ENCODE measurements around the gene FADS6. TPM values are rescaled to one million over a fixed set of nuclear protein-coding genes. Genes with fewer than 3 reads are reported as not detected.

The FADS6 gene
- total and polyA plus RNA-seq, 9 donors: 0.12 to 0.42 TPM; not detected in 7

DNA sequence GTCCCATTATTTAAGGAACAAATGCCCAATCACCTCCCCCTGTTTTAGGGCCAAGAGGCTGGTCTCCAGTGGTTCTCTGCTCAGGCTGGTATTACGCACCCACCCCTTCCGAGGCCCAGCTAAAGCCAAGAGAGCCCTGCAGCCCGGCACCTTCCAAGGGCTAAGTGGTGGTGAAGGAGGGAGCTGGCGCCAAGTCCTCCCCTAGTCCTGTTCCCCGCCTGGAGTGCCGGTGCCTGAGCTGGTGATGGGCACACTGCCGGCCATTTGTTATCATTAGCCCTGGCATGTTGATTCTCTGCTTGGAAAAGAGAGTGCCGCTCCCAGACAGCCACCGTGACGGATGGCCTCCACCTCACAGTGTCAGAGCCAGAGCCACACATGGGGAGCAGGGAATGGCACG lies 65.6 kb downstream of the FADS6 start:
- H3K9me3 ChIP-seq: no peaks in the 10 kb centered on the region
- no peak overlapping the region for H3K4me3 ChIP-seq
- TF ChIP-seq EP300 (IDR thresholded peaks at IDR 0.05) (no peak), POLR2A (IDR thresholded peaks at IDR 0.05) (no peak), CTCF (IDR thresholded peaks at IDR 0.05) (no peak)
- 86 to 90% (median 87%) methylated on average over 11 of the region's 11 CpGs for WGBS, 3 donors
- no peak overlapping the region for H3K27ac ChIP-seq
- no peaks in the 10 kb centered on the region for H3K36me3 ChIP-seq
- H3K4me1 ChIP-seq (ENCODE audit: insufficient read depth): no peaks in the 10 kb centered on the region
- no peak for DNase-seq
- intact Hi-C loops (cut with DNase I): no loop called here
- H3K27me3 ChIP-seq: no peaks in the 10 kb centered on the region

Other genes starting within 250 kb of the FADS6 start
- gene CD300LF, start 180.7 kb downstream of the FADS6 start, total RNA-seq: 1 to 10 TPM in 2 of 7 donors, under 1 TPM in 4, not detected in 1; 0.23 to 3.9 (median 0.34) TPM
- gene CD300LF, start 180.7 kb downstream of the FADS6 start, polyA plus RNA-seq: 1 to 10 TPM in 1 of 2 donors, under 1 TPM in 1; 0.36 to 2.6 TPM
- gene RAB37, start 156.4 kb downstream of the FADS6 start, total RNA-seq: under 1 TPM in 5 of 7 donors, not detected in 2; 0.45 to 0.72 (median 0.57) TPM
- gene RAB37, start 156.4 kb downstream of the FADS6 start, polyA plus RNA-seq: 1 to 10 TPM in 1 of 2 donors, under 1 TPM in 1; 0.58 to 2.4 TPM
- gene NHERF1, start 145.0 kb downstream of the FADS6 start, total RNA-seq: 100 to 1,000 TPM in 1 of 7 donors, 10 to 100 TPM in 6; 12.1 to 101 (median 21.7) TPM
- gene NHERF1, start 145.0 kb downstream of the FADS6 start, polyA plus RNA-seq: 10 to 100 TPM; 13.9 to 21.0 TPM
- gene NAT9, start 117.3 kb downstream of the FADS6 start, total RNA-seq: 10 to 100 TPM; 24.7 to 87.0 (median 56.8) TPM
- gene NAT9, start 117.3 kb downstream of the FADS6 start, polyA plus RNA-seq: 10 to 100 TPM; 19.7 to 44.8 TPM
- gene GRIN2C, start 33.7 kb downstream of the FADS6 start, total RNA-seq: under 1 TPM; 0.11 to 0.82 (median 0.32) TPM
- gene GRIN2C, start 33.7 kb downstream of the FADS6 start, polyA plus RNA-seq: under 1 TPM; 0.36 to 0.58 TPM
- 10 to 100 TPM; 11.1 to 50.8 (median 43.4) TPM for gene FDXR, start 20.6 kb downstream of the FADS6 start, total RNA-seq
- gene FDXR, start 20.6 kb downstream of the FADS6 start, polyA plus RNA-seq: 10 to 100 TPM; 13.6 to 26.5 TPM
- gene USH1G, start 29.6 kb upstream of the FADS6 start, total RNA-seq: 1 to 10 TPM in 4 of 7 donors, under 1 TPM in 3; 0.57 to 1.4 (median 1.1) TPM
- gene USH1G, start 29.6 kb upstream of the FADS6 start, polyA plus RNA-seq: under 1 TPM; 0.08 to 0.29 TPM
- gene OTOP2, start 30.6 kb upstream of the FADS6 start, total RNA-seq: not detected
- not detected for gene OTOP2, start 30.6 kb upstream of the FADS6 start, polyA plus RNA-seq
- not detected for gene OTOP3, start 42.3 kb upstream of the FADS6 start, total RNA-seq
- gene OTOP3, start 42.3 kb upstream of the FADS6 start, polyA plus RNA-seq: not detected
- 10 to 100 TPM in 2 of 7 donors, 1 to 10 TPM in 5; 1.8 to 21.6 (median 5.2) TPM for gene HID1, start 79.1 kb upstream of the FADS6 start, total RNA-seq
- gene HID1, start 79.1 kb upstream of the FADS6 start, polyA plus RNA-seq: 1 to 10 TPM; 4.1 to 7.2 TPM
- gene CDR2L, start 94.0 kb upstream of the FADS6 start, total RNA-seq: 10 to 100 TPM in 1 of 7 donors, 1 to 10 TPM in 6; 4.5 to 19.2 (median 5.8) TPM
- gene CDR2L, start 94.0 kb upstream of the FADS6 start, polyA plus RNA-seq: 1 to 10 TPM; 2.1 to 3.3 TPM
- gene MRPL58, start 119.0 kb upstream of the FADS6 start, total RNA-seq: 10 to 100 TPM; 17.9 to 40.6 (median 22.0) TPM
- gene MRPL58, start 119.0 kb upstream of the FADS6 start, polyA plus RNA-seq: 10 to 100 TPM; 24.3 to 39.7 TPM
- gene ATP5PD, start 153.3 kb upstream of the FADS6 start, total RNA-seq: 100 to 1,000 TPM; 137 to 226 (median 153) TPM
- 100 to 1,000 TPM; 199 to 331 TPM for gene ATP5PD, start 153.3 kb upstream of the FADS6 start, polyA plus RNA-seq
- 10 to 100 TPM; 25.0 to 62.5 (median 50.2) TPM for gene KCTD2, start 153.6 kb upstream of the FADS6 start, total RNA-seq
- 10 to 100 TPM; 35.8 to 66.8 TPM for gene KCTD2, start 153.6 kb upstream of the FADS6 start, polyA plus RNA-seq
- gene SLC16A5, start 194.3 kb upstream of the FADS6 start, total RNA-seq: 10 to 100 TPM in 5 of 7 donors, 1 to 10 TPM in 2; 6.0 to 20.6 (median 12.6) TPM
- 1 to 10 TPM; 2.0 to 10.0 TPM for gene SLC16A5, start 194.3 kb upstream of the FADS6 start, polyA plus RNA-seq
- 1 to 10 TPM; 4.6 to 8.5 (median 5.1) TPM for gene ARMC7, start 216.3 kb upstream of the FADS6 start, total RNA-seq
- gene ARMC7, start 216.3 kb upstream of the FADS6 start, polyA plus RNA-seq: 10 to 100 TPM in 1 of 2 donors, 1 to 10 TPM in 1; 5.7 to 10.5 TPM
- 100 to 1,000 TPM in 2 of 7 donors, 10 to 100 TPM in 5; 51.3 to 118 (median 65.9) TPM for gene NT5C, start 238.1 kb upstream of the FADS6 start, total RNA-seq
- 10 to 100 TPM; 10.0 to 72.9 TPM for gene NT5C, start 238.1 kb upstream of the FADS6 start, polyA plus RNA-seq

Measured in ovary (tissue), 9 donors.